ENCODE results near the gene MYO5C.

GRCh38 chr15:52307847-52308246 lies 12.2 kb upstream of the MYO5C start:
- TF ChIP-seq, protein P1, sequence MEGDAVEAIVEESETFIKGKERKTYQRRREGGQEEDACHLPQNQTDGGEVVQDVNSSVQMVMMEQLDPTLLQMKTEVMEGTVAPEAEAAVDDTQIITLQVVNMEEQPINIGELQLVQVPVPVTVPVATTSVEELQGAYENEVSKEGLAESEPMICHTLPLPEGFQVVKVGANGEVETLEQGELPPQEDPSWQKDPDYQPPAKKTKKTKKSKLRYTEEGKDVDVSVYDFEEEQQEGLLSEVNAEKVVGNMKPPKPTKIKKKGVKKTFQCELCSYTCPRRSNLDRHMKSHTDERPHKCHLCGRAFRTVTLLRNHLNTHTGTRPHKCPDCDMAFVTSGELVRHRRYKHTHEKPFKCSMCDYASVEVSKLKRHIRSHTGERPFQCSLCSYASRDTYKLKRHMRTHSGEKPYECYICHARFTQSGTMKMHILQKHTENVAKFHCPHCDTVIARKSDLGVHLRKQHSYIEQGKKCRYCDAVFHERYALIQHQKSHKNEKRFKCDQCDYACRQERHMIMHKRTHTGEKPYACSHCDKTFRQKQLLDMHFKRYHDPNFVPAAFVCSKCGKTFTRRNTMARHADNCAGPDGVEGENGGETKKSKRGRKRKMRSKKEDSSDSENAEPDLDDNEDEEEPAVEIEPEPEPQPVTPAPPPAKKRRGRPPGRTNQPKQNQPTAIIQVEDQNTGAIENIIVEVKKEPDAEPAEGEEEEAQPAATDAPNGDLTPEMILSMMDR (IDR thresholded peaks at IDR 0.05), result no peak
- TF ChIP-seq, protein P2, sequence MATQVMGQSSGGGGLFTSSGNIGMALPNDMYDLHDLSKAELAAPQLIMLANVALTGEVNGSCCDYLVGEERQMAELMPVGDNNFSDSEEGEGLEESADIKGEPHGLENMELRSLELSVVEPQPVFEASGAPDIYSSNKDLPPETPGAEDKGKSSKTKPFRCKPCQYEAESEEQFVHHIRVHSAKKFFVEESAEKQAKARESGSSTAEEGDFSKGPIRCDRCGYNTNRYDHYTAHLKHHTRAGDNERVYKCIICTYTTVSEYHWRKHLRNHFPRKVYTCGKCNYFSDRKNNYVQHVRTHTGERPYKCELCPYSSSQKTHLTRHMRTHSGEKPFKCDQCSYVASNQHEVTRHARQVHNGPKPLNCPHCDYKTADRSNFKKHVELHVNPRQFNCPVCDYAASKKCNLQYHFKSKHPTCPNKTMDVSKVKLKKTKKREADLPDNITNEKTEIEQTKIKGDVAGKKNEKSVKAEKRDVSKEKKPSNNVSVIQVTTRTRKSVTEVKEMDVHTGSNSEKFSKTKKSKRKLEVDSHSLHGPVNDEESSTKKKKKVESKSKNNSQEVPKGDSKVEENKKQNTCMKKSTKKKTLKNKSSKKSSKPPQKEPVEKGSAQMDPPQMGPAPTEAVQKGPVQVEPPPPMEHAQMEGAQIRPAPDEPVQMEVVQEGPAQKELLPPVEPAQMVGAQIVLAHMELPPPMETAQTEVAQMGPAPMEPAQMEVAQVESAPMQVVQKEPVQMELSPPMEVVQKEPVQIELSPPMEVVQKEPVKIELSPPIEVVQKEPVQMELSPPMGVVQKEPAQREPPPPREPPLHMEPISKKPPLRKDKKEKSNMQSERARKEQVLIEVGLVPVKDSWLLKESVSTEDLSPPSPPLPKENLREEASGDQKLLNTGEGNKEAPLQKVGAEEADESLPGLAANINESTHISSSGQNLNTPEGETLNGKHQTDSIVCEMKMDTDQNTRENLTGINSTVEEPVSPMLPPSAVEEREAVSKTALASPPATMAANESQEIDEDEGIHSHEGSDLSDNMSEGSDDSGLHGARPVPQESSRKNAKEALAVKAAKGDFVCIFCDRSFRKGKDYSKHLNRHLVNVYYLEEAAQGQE (IDR thresholded peaks at IDR 0.05; ENCODE audit: insufficient read depth in 1 of 2, low read depth in 2 of 2, low read length in 1 of 2), result no peak
- TF ChIP-seq POLR2AphosphoS5 (IDR thresholded peaks at IDR 0.05; ENCODE audit: low read depth, low read length) (no peak), TCF7L2 (IDR thresholded peaks at IDR 0.05; ENCODE audit: low read depth, low read length) (no peak), SIN3A (IDR thresholded peaks at IDR 0.05; ENCODE audit: borderline replicate concordance, insufficient read depth, low read depth, low read length) (no peak)

Measured in Panc1 (cell line).